NCI-H2081 treated with DMSO at 0.1 percent for 48 hours (cell line): Measurements from ENCODE around the gene OXSR1.
"Not testable (repeated sequence)": the region's sequence is repeated elsewhere in the genome, so short reads cannot be mapped to it uniquely, and the experiment has no call there.

ENCODE experiments used
- DNase-seq: peaks from one replicate; lab custom pipeline; 2025; lab: John Stamatoyannopoulos, UW

The OXSR1 gene

GRCh38 chr3:38227989-38228388, 62.7 kb downstream of the OXSR1 start:
- no peak for DNase-seq

GRCh38 chr3:38229036-38229435, 63.7 kb downstream of the OXSR1 start:
- DNase-seq, result no peak

GRCh38 chr3:38232701-38233100, 67.4 kb downstream of the OXSR1 start:
- DNase-seq, result no peak

GRCh38 chr3:38235466-38235865, 70.1 kb downstream of the OXSR1 start:
- DNase-seq, result no peak

- no peak for DNase-seq
These were observed 73.2 kb downstream of the OXSR1 start for GRCh38 chr3:38238416-38239008.

- DNase-seq, result not testable (repeated sequence)
These were observed 77.5 kb downstream of the OXSR1 start for GRCh38 chr3:38242812-38243211.

GRCh38 chr3:38245930-38246329, 80.6 kb downstream of the OXSR1 start:
- no peak for DNase-seq

GRCh38 chr3:38247366-38248035, 82.2 kb downstream of the OXSR1 start:
- no peak for DNase-seq

- DNase-seq, result no peak
These were observed 84.9 kb downstream of the OXSR1 start for GRCh38 chr3:38250198-38250597.

- DNase-seq, result no peak
These were observed 85.9 kb downstream of the OXSR1 start for GRCh38 chr3:38251197-38251596.

GRCh38 chr3:38253704-38254103, 88.4 kb downstream of the OXSR1 start:
- no peak for DNase-seq

GRCh38 chr3:38254872-38255271, 89.5 kb downstream of the OXSR1 start:
- no peak for DNase-seq

GRCh38 chr3:38255627-38256026, 90.3 kb downstream of the OXSR1 start:
- no peak for DNase-seq

- no peak for DNase-seq
These were observed 92.2 kb downstream of the OXSR1 start for GRCh38 chr3:38257583-38257982.

GRCh38 chr3:38260474-38260873, 95.1 kb downstream of the OXSR1 start:
- DNase-seq, result no peak

- no peak for DNase-seq
These were observed 99.0 kb downstream of the OXSR1 start for GRCh38 chr3:38264353-38264771.

- no peak for DNase-seq
These were observed 99.4 kb downstream of the OXSR1 start for GRCh38 chr3:38264779-38265178.

- DNase-seq, result no peak
These were observed 100.4 kb downstream of the OXSR1 start, which contains the start of gene SLC22A13 for GRCh38 chr3:38265604-38266307. Gene SLC22A13 (plus strand): TSS chr3:38265812. CDS start chr3:38265861, 49 bp downstream.

- no peak for DNase-seq
These were observed 101.5 kb downstream of the OXSR1 start for GRCh38 chr3:38266810-38267209.

GRCh38 chr3:38267662-38268061, 102.3 kb downstream of the OXSR1 start:
- no peak for DNase-seq

GRCh38 chr3:38268087-38268486, 102.8 kb downstream of the OXSR1 start:
- DNase-seq, result no peak

- no peak for DNase-seq
These were observed 103.2 kb downstream of the OXSR1 start for GRCh38 chr3:38268522-38268921.

- DNase-seq, result no peak
These were observed 105.3 kb downstream of the OXSR1 start for GRCh38 chr3:38270606-38271005.
